OCI-LY1 (cell line): ENCODE results near the gene IMMP2L.

Experiments used
- EZH2 ChIP-seq: fragments of 200-600 bp; sonication (generic), shearing (Covaris generic); IDR thresholded peaks from 2 replicates; pipeline ENCODE4 v1.8.0; 2017; ENCODE audit warnings: borderline replicate concordance, mixed run types, mild to moderate bottlenecking, antibody characterized with exemption, low read length, moderate library complexity, mixed read lengths
- TF ChIP-seq, protein P1 (sequence below): fragments of 200-600 bp; sonication (generic), shearing (Covaris generic); IDR thresholded peaks from 2 replicates; pipeline ENCODE4 v1.5.1; 2017; ENCODE audit warnings: mild to moderate bottlenecking, antibody characterized with exemption, low read length, moderate library complexity, mixed read lengths

DNA sequence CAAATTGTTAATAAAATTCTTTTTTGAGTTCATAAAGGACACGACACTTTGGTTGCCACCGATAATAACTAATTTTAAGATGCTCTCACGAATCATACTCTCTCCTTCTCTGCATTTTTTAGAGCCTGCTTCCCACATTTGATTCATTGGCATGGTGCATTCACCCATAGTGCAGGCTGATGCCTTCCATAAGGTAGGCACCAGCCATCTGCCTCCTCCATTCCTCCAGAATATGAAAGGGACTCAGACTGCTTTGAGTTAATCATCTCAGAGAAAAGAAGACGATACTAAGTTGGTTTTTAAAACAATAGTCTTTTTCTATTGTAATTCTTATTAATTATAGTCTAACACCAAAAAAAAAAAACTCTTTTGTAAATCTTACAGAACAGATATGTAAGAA lies 505.2 kb downstream of the IMMP2L start:
- TF ChIP-seq, protein P1, sequence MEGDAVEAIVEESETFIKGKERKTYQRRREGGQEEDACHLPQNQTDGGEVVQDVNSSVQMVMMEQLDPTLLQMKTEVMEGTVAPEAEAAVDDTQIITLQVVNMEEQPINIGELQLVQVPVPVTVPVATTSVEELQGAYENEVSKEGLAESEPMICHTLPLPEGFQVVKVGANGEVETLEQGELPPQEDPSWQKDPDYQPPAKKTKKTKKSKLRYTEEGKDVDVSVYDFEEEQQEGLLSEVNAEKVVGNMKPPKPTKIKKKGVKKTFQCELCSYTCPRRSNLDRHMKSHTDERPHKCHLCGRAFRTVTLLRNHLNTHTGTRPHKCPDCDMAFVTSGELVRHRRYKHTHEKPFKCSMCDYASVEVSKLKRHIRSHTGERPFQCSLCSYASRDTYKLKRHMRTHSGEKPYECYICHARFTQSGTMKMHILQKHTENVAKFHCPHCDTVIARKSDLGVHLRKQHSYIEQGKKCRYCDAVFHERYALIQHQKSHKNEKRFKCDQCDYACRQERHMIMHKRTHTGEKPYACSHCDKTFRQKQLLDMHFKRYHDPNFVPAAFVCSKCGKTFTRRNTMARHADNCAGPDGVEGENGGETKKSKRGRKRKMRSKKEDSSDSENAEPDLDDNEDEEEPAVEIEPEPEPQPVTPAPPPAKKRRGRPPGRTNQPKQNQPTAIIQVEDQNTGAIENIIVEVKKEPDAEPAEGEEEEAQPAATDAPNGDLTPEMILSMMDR: no peak
- TF ChIP-seq EZH2: no peak
